Sigmoid colon (tissue), 4 donors: ENCODE data around the gene AGR2.

Experiments
- CTCF ChIP-seq, 4 experiments: fragments of 450-650 bp in 3 of 4; fragments of 200-600 bp in 1 of 4; IDR thresholded peaks; one replicate each; pipeline ENCODE4 v1.5.1; 2016 to 2019; ENCODE audit warnings: antibody characterized with exemption in 4 of 4, mild to moderate bottlenecking in 3 of 4, moderate library complexity in 2 of 4
- EP300 ChIP-seq, 4 donors: sonication (generic); formaldehyde crosslinking; IDR thresholded peaks; one replicate each; pipeline ENCODE4 v1.6.1; 2017; ENCODE audit warnings: antibody characterized with exemption in 4 of 4
- POLR2A ChIP-seq, 2 donors: fragments of 450-650 bp; IDR thresholded peaks; one replicate each; pipeline ENCODE4 v1.6.1; 2016; ENCODE audit warnings: antibody characterized with exemption in 2 of 2, mild to moderate bottlenecking in 2 of 2, moderate library complexity in 2 of 2
- POLR2AphosphoS5 ChIP-seq, 4 donors: sonication (generic); formaldehyde crosslinking; IDR thresholded peaks; one replicate each; pipeline ENCODE4 v1.6.1; 2017; ENCODE audit warnings: antibody characterized with exemption in 4 of 4

- TF ChIP-seq CTCF (IDR thresholded peaks at IDR 0.05) = no peak
- TF ChIP-seq POLR2A (IDR thresholded peaks at IDR 0.05) = no peak
- TF ChIP-seq POLR2AphosphoS5 (IDR thresholded peaks at IDR 0.05) = no peak
- no peak for TF ChIP-seq EP300 (IDR thresholded peaks at IDR 0.05)
Measured at GRCh38 chr7:16745645-16746044, 59.2 kb downstream of the AGR2 start.
